Measurements from ENCODE around the gene ZNF813. TPM values are rescaled to one million over a fixed set of nuclear protein-coding genes. Genes with fewer than 3 reads are reported as not detected.
"Not testable (repeated sequence)": the region's sequence is repeated elsewhere in the genome, so short reads cannot be mapped to it uniquely, and the experiment has no call there.

ZNF813 gene
- 1 to 10 TPM; 5.6 to 7.1 TPM for total RNA-seq

GRCh38 chr19:53467485-53468262 lies at the start of gene ZNF813:
Gene ZNF813, plus strand, starts transcription at chr19:53467733. Its CDS starts 16,090 bp downstream, at chr19:53483823.
- peak within 1 kb of the TSS; percentile 80 to 85 for H3K27ac Mint-ChIP-seq

GRCh38 chr19:53420520-53421315 lies 46.8 kb upstream of the ZNF813 start:
- not testable (repeated sequence) for DNase-seq (ENCODE audit: low spot score in 2 of 2); H3K27ac Mint-ChIP-seq; ATAC-seq
- peaks cover 10 to 14% of the 10 kb centered on the region in 2 donors for H3K9me3 Mint-ChIP-seq
- H3K36me3 Mint-ChIP-seq: peaks cover 7 to 18% of the 10 kb centered on the region in 2 donors

More at GRCh38 chr19:53467485-53468262, at the start of gene ZNF813:
- peaks cover 9 to 36% of the 10 kb centered on the region in 2 donors for H3K9me3 Mint-ChIP-seq
- H3K36me3 Mint-ChIP-seq: peaks cover 39 to 68% of the 10 kb centered on the region in 2 donors
- peak; percentile 97 to 98 for ATAC-seq
- peak; percentile 86 to 88 for DNase-seq (ENCODE audit: low spot score in 2 of 2)

- H3K27ac Mint-ChIP-seq: no peak overlapping the region
- H3K9me3 Mint-ChIP-seq: peaks cover 2 to 8% of the 10 kb centered on the region in 2 donors
- ATAC-seq (no peak), DNase-seq (ENCODE audit: low spot score in 2 of 2) (no peak)
- H3K36me3 Mint-ChIP-seq: peaks cover 2 to 12% of the 10 kb centered on the region in 2 donors
Measured at GRCh38 chr19:53422551-53422950, 45.0 kb upstream of the ZNF813 start.

GRCh38 chr19:53423074-53423473 lies 44.5 kb upstream of the ZNF813 start:
- not testable (repeated sequence) for H3K9me3 Mint-ChIP-seq

GRCh38 chr19:53423680-53424079 lies 43.9 kb upstream of the ZNF813 start:
- H3K27ac Mint-ChIP-seq; DNase-seq (ENCODE audit: low spot score in 2 of 2); ATAC-seq; H3K9me3 Mint-ChIP-seq; H3K36me3 Mint-ChIP-seq: not testable (repeated sequence)

More at GRCh38 chr19:53423074-53423473, 44.5 kb upstream of the ZNF813 start:
- not testable (repeated sequence) for H3K27ac Mint-ChIP-seq; DNase-seq (ENCODE audit: low spot score in 2 of 2); ATAC-seq; H3K36me3 Mint-ChIP-seq

GRCh38 chr19:53424968-53425597 lies 42.5 kb upstream of the ZNF813 start:
- ATAC-seq: peak; percentile 76 to 85
- DNase-seq (ENCODE audit: low spot score in 2 of 2): peak; percentile 57 to 64
- no peaks in the 10 kb centered on the region for H3K9me3 Mint-ChIP-seq
- no peaks in the 10 kb centered on the region for H3K36me3 Mint-ChIP-seq
- H3K27ac Mint-ChIP-seq: no peak overlapping the region

GRCh38 chr19:53431399-53432087 lies 36.0 kb upstream of the ZNF813 start, which contains the start of gene ZNF761:
Gene ZNF761, plus strand, starts transcription at chr19:53431984. Its CDS starts 15,285 bp downstream, at chr19:53447269.
- Mint-ChIP-seq H3K27ac (peak within 1 kb of the TSS; percentile 89 to 98), H3K9me3 (peaks cover 5 to 8% of the 10 kb centered on the region in 2 donors), H3K36me3 (peaks cover 42 to 43% of the 10 kb centered on the region in 2 donors)
- DNase-seq (ENCODE audit: low spot score in 2 of 2) (peak; percentile 97 to 98), ATAC-seq (peak; percentile 98 to 99)

- ATAC-seq: peak; percentile 19 to 33
- Mint-ChIP-seq H3K9me3 (peaks cover 5 to 9% of the 10 kb centered on the region in 2 donors), H3K36me3 (peaks cover 49% of the 10 kb centered on the region in 2 donors), H3K27ac (peak overlapping the region; percentile 89 to 98)
- DNase-seq (ENCODE audit: low spot score in 2 of 2): peak in 1 of 2 donors; percentile 54
Measured at GRCh38 chr19:53432088-53432661, 35.4 kb upstream of the ZNF813 start.

- Mint-ChIP-seq H3K36me3 (peaks cover 73 to 94% of the 10 kb centered on the region in 2 donors), H3K9me3 (peaks cover 27 to 28% of the 10 kb centered on the region in 2 donors)
- DNase-seq (ENCODE audit: low spot score in 2 of 2); H3K27ac Mint-ChIP-seq; ATAC-seq: not testable (repeated sequence)
Measured at GRCh38 chr19:53443809-53444208, 23.7 kb upstream of the ZNF813 start.

GRCh38 chr19:53447196-53447595 lies 20.3 kb upstream of the ZNF813 start:
- Mint-ChIP-seq H3K36me3 (peaks cover 80 to 97% of the 10 kb centered on the region in 2 donors), H3K9me3 (peaks cover 27% of the 10 kb centered on the region in 2 donors)
- DNase-seq (ENCODE audit: low spot score in 2 of 2); H3K27ac Mint-ChIP-seq; ATAC-seq: not testable (repeated sequence)

- Mint-ChIP-seq H3K9me3 (peaks cover 55 to 57% of the 10 kb centered on the region in 2 donors), H3K27ac (no peak overlapping the region), H3K36me3 (peaks cover 76 to 94% of the 10 kb centered on the region in 2 donors)
- DNase-seq (ENCODE audit: low spot score in 2 of 2) (no peak), ATAC-seq (no peak)
Measured at GRCh38 chr19:53455828-53456227, 11.7 kb upstream of the ZNF813 start.

GRCh38 chr19:53460131-53460721 lies 7.3 kb upstream of the ZNF813 start:
- not testable (repeated sequence) for ATAC-seq; DNase-seq (ENCODE audit: low spot score in 2 of 2)
- peak overlapping the region in 1 of 2 donors; percentile 69 for H3K27ac Mint-ChIP-seq
- peaks cover 58 to 78% of the 10 kb centered on the region in 2 donors for H3K36me3 Mint-ChIP-seq
- peaks cover 54 to 62% of the 10 kb centered on the region in 2 donors for H3K9me3 Mint-ChIP-seq

GRCh38 chr19:53461866-53462265 lies 5.7 kb upstream of the ZNF813 start:
- H3K36me3 Mint-ChIP-seq: peaks cover 42 to 69% of the 10 kb centered on the region in 2 donors
- peaks cover 37 to 55% of the 10 kb centered on the region in 2 donors for H3K9me3 Mint-ChIP-seq
- DNase-seq (ENCODE audit: low spot score in 2 of 2): no peak
- H3K27ac Mint-ChIP-seq: no peak overlapping the region
- no peak for ATAC-seq

GRCh38 chr19:53462861-53463260 lies 4.7 kb upstream of the ZNF813 start:
- peaks cover 35 to 60% of the 10 kb centered on the region in 2 donors for H3K36me3 Mint-ChIP-seq
- H3K27ac Mint-ChIP-seq: no peak overlapping the region
- peaks cover 30 to 48% of the 10 kb centered on the region in 2 donors for H3K9me3 Mint-ChIP-seq
- DNase-seq (ENCODE audit: low spot score in 2 of 2): no peak
- ATAC-seq: no peak

GRCh38 chr19:53463263-53463662 lies 4.3 kb upstream of the ZNF813 start:
- H3K27ac Mint-ChIP-seq: no peak overlapping the region
- peaks cover 28 to 45% of the 10 kb centered on the region in 2 donors for H3K9me3 Mint-ChIP-seq
- DNase-seq (ENCODE audit: low spot score in 2 of 2): no peak
- peaks cover 37 to 59% of the 10 kb centered on the region in 2 donors for H3K36me3 Mint-ChIP-seq
- no peak for ATAC-seq
